HG02610 (cell line): ENCODE results near the gene GRIPAP1.

Experiments used
- ATAC-seq: cut with Tn5 transposase; IDR thresholded peaks from one replicate; pipeline ENCODE4 v1.9.1; 2021; ENCODE audit warnings: mild to moderate bottlenecking, moderate library complexity; ENCODE audit not compliant: unreplicated experiment

The GRIPAP1 gene

GRCh38 chrX:48960291-48960690 is 41.8 kb downstream of the GRIPAP1 start:
- no peak for ATAC-seq

GRCh38 chrX:48958635-48959094 is 43.4 kb downstream of the GRIPAP1 start:
- ATAC-seq = no peak

- ATAC-seq = peak; percentile 88
Observed at GRCh38 chrX:48957827-48958634, 44.0 kb downstream of the GRIPAP1 start.

- ATAC-seq = peak; percentile 31
Observed at GRCh38 chrX:48957477-48957826, 44.6 kb downstream of the GRIPAP1 start, which contains the start of gene OTUD5. Gene OTUD5 (minus strand): TSS chrX:48957607. CDS start chrX:48957570, 37 bp downstream.

GRCh38 chrX:48956728-48957414 is 45.2 kb downstream of the GRIPAP1 start:
- ATAC-seq = no peak

GRCh38 chrX:48948589-48948988 is 53.5 kb downstream of the GRIPAP1 start:
- ATAC-seq = no peak

- no peak for ATAC-seq
Observed at GRCh38 chrX:48945517-48946348, 56.3 kb downstream of the GRIPAP1 start.

GRCh38 chrX:48942895-48943294 is 59.2 kb downstream of the GRIPAP1 start:
- ATAC-seq = no peak

GRCh38 chrX:48940404-48940955 is 61.6 kb downstream of the GRIPAP1 start:
- no peak for ATAC-seq

GRCh38 chrX:48939524-48940228 is 62.4 kb downstream of the GRIPAP1 start:
- peak; percentile 31 for ATAC-seq

GRCh38 chrX:48938721-48939425 is 63.2 kb downstream of the GRIPAP1 start:
- ATAC-seq = peak; percentile 43

- ATAC-seq = peak; percentile 52
Observed at GRCh38 chrX:48937054-48937907, 64.8 kb downstream of the GRIPAP1 start.

- peak; percentile 11 for ATAC-seq
Observed at GRCh38 chrX:48936429-48937053, 65.5 kb downstream of the GRIPAP1 start.

- ATAC-seq = no peak
Observed at GRCh38 chrX:48935301-48935670, 66.8 kb downstream of the GRIPAP1 start.

GRCh38 chrX:48934581-48935300 is 67.3 kb downstream of the GRIPAP1 start:
- ATAC-seq = no peak

GRCh38 chrX:48933757-48934156 is 68.3 kb downstream of the GRIPAP1 start:
- peak; percentile 34 for ATAC-seq

- ATAC-seq = no peak
Observed at GRCh38 chrX:48927736-48928382, 74.2 kb downstream of the GRIPAP1 start.
